Skeletal muscle tissue (tissue), 4 donors: ENCODE data around the gene UBQLN1. TPM values are rescaled to one million over a fixed set of nuclear protein-coding genes. Genes with fewer than 3 reads are reported as not detected.

Source experiments
- H3K27ac ChIP-seq: one replicate; pipeline ENCODE4 v1.7.0; 2013; ENCODE audit warnings: mild to moderate bottlenecking, low read depth, low read length, inconsistent platforms
- H3K27me3 ChIP-seq, 3 donors: one replicate each; pipeline ENCODE4 v1.7.0; 2013; ENCODE audit warnings: low read length in 3 of 3; ENCODE audit not compliant: control insufficient read depth in 3 of 3, insufficient read depth in 3 of 3
- H3K36me3 ChIP-seq, 3 donors: one replicate each; pipeline ENCODE4 v1.7.0; 2013; ENCODE audit warnings: low read length in 3 of 3; ENCODE audit not compliant: control insufficient read depth in 3 of 3, insufficient read depth in 3 of 3
- H3K4me1 ChIP-seq, 3 donors: one replicate each; pipeline ENCODE4 v1.7.0; 2013; ENCODE audit warnings: low read length in 3 of 3, mild to moderate bottlenecking in 3 of 3; ENCODE audit not compliant: control insufficient read depth in 3 of 3, insufficient read depth in 3 of 3
- H3K4me3 ChIP-seq, 3 donors: one replicate each; pipeline ENCODE4 v1.7.0; 2013; ENCODE audit warnings: low read length in 3 of 3
- H3K9ac ChIP-seq, 3 donors: one replicate each; pipeline ENCODE4 v1.7.0; 2013; ENCODE audit warnings: low read length in 3 of 3, mild to moderate bottlenecking in 3 of 3, moderate library complexity in 2 of 3, low read depth in 1 of 3
- H3K9me3 ChIP-seq, 3 donors: one replicate each; pipeline ENCODE4 v1.7.0; 2013; ENCODE audit warnings: low read length in 3 of 3; ENCODE audit not compliant: control insufficient read depth in 3 of 3
- total RNA-seq: library from RNA; depleted of rRNA; stranded (reverse); fragments of >200 nt; gene quantifications from one replicate; pipeline ENCODE4 v1.2.3, GENCODE V29; 2014
- donor health status: Osteomylitis.

Gene UBQLN1
- total RNA-seq, 1 donor from 2014 or later: 92.4 TPM

DNA sequence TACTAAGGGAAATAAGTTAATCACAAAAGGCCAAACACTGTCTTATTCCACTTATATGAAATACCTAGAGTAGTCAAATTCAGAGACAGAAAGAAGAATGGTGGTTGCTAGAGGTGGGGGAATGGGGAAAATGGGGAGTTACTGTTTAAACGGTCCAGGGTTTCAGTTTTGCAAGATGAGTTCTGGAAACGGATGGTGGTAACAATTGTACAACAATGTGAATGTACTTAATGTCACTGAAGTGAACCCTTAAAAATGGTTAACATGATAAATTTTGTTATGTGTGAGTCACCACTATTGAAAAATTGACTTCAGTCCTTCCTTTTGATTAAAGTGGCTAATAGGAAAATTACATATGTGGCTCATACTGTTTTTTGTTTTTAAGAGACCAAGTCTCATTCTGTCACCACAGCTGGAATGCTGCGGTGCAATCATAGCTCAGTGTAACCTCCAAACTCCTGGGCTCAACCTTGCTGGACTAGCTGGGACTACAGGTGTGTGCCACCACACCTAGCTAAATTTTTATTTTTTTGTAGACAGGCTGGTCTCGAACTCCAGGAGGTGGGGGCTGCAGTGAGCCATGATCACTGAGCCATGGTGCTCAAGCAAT is 8.7 kb downstream of the UBQLN1 start:
- Histone ChIP-seq H3K9ac (no peak overlapping the region), H3K27ac (no peak overlapping the region), H3K4me3 (no peak overlapping the region), H3K4me1 (peaks cover 11 to 26% (median 17%) of the 10 kb centered on the region in 3 donors), H3K9me3 (no peaks in the 10 kb centered on the region), H3K27me3 (no peaks in the 10 kb centered on the region), H3K36me3 (no peaks in the 10 kb centered on the region)

- no peaks in the 10 kb centered on the region for H3K9me3 ChIP-seq
- H3K27ac ChIP-seq: no peak overlapping the region
- no peak overlapping the region for H3K9ac ChIP-seq
- H3K4me1 ChIP-seq: peaks cover 7 to 11% (median 9%) of the 10 kb centered on the region in 3 donors
- H3K4me3 ChIP-seq: no peak overlapping the region
- no peaks in the 10 kb centered on the region for H3K36me3 ChIP-seq
- no peaks in the 10 kb centered on the region for H3K27me3 ChIP-seq
These were observed 16.3 kb downstream of the UBQLN1 start for GRCh38 chr9:83691492-83691891.

GRCh38 chr9:83688921-83689320 is 18.8 kb downstream of the UBQLN1 start:
- H3K4me1 ChIP-seq: peaks cover 7 to 14% (median 11%) of the 10 kb centered on the region in 3 donors

DNA sequence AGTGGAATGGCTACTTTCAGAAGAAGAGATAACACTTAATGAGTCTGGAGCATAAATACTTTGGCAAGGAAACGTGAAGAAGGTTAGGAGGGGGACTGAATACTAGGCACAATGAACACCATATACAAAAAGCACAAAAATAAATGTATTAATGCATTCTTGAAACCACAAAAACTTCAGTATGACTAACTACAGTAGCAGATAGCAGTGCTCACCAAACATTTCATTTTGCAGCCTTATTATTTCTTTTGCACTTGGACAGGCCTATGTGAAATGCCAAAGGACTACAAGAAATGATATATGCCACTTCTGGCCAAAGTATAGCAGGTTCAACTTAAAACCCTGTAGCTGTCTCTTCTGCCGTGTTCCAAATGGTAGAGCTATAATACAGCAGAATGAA is 26.3 kb downstream of the UBQLN1 start:
- Histone ChIP-seq H3K27me3 (no peaks in the 10 kb centered on the region), H3K36me3 (peaks cover 14 to 35% (median 19%) of the 10 kb centered on the region in 3 donors), H3K9me3 (no peaks in the 10 kb centered on the region), H3K9ac (no peak overlapping the region), H3K4me3 (no peak overlapping the region), H3K27ac (no peak overlapping the region), H3K4me1 (peaks cover 0 to 5% (median 0%) of the 10 kb centered on the region in 3 donors)

More at GRCh38 chr9:83688921-83689320, 18.8 kb downstream of the UBQLN1 start:
- H3K9ac ChIP-seq: no peak overlapping the region
- H3K27ac ChIP-seq: no peak overlapping the region
- no peaks in the 10 kb centered on the region for H3K9me3 ChIP-seq
- H3K4me3 ChIP-seq: no peak overlapping the region
- H3K36me3 ChIP-seq: no peaks in the 10 kb centered on the region
- no peaks in the 10 kb centered on the region for H3K27me3 ChIP-seq

- peaks cover 14 to 44% (median 26%) of the 10 kb centered on the region in 3 donors for H3K36me3 ChIP-seq
- no peak overlapping the region for H3K27ac ChIP-seq
- peaks cover 0 to 3% (median 0%) of the 10 kb centered on the region in 3 donors for H3K4me1 ChIP-seq
- H3K4me3 ChIP-seq: no peak overlapping the region
- H3K9me3 ChIP-seq: no peaks in the 10 kb centered on the region
- no peaks in the 10 kb centered on the region for H3K27me3 ChIP-seq
- H3K9ac ChIP-seq: no peak overlapping the region
These were observed 27.5 kb downstream of the UBQLN1 start for GRCh38 chr9:83680233-83680632.

DNA sequence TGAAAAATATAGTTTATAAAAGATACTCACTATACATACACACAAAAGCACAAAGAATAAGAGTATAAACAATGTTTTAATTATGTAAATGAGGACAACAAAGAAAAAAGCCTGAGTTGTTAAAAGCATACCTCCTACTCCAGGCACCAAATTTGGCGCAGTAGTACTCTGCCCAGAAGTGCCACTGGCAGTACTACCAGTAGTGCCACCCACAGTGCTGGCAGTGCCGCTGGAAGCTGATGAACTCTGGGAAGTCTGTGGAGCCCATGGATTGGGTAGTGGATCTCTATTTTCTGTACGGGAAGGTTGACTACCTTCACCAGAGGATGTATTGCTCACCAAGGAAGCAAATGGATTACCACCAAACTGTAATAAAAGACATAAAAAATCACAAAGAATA is 30.2 kb downstream of the UBQLN1 start:
- Histone ChIP-seq H3K27ac (no peak overlapping the region), H3K36me3 (peaks cover 17 to 56% (median 33%) of the 10 kb centered on the region in 3 donors), H3K4me1 (no peaks in the 10 kb centered on the region), H3K27me3 (no peaks in the 10 kb centered on the region), H3K9ac (no peak overlapping the region), H3K9me3 (no peaks in the 10 kb centered on the region), H3K4me3 (no peak overlapping the region)

DNA sequence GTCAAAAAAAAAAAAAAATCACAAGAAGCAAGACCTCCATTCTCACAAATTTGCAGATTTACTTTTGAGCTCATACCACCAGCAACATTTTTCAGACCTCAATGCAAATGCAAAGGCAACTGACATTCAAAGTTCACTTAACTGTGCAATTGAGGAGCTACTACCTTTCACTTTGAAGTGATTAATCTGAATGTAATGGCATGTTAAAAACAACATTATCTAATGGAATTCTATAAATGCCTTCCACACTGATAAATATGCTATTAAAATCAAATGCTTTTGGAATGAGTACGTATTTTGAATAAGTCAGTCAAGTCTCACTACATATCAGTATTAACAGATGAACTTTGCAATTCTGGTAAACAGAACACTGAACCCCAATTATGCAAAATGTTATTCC is 32.3 kb downstream of the UBQLN1 start:
- Histone ChIP-seq H3K27ac (no peak overlapping the region), H3K36me3 (peaks cover 13 to 54% (median 31%) of the 10 kb centered on the region in 3 donors), H3K9me3 (no peaks in the 10 kb centered on the region), H3K9ac (no peak overlapping the region), H3K27me3 (no peaks in the 10 kb centered on the region), H3K4me1 (no peaks in the 10 kb centered on the region), H3K4me3 (no peak overlapping the region)

- H3K9ac ChIP-seq: no peak overlapping the region
- H3K36me3 ChIP-seq: peaks cover 3 to 42% (median 16%) of the 10 kb centered on the region in 3 donors
- no peak overlapping the region for H3K4me3 ChIP-seq
- no peaks in the 10 kb centered on the region for H3K4me1 ChIP-seq
- no peaks in the 10 kb centered on the region for H3K27me3 ChIP-seq
- no peaks in the 10 kb centered on the region for H3K9me3 ChIP-seq
- H3K27ac ChIP-seq: no peak overlapping the region
These were observed 36.3 kb downstream of the UBQLN1 start for GRCh38 chr9:83671451-83671850.

GRCh38 chr9:83670381-83670780 is 37.4 kb downstream of the UBQLN1 start:
- Histone ChIP-seq H3K27ac (no peak overlapping the region), H3K4me1 (no peaks in the 10 kb centered on the region), H3K9me3 (no peaks in the 10 kb centered on the region), H3K9ac (no peak overlapping the region), H3K4me3 (no peak overlapping the region), H3K27me3 (no peaks in the 10 kb centered on the region), H3K36me3 (peaks cover 3 to 34% (median 14%) of the 10 kb centered on the region in 3 donors)

DNA sequence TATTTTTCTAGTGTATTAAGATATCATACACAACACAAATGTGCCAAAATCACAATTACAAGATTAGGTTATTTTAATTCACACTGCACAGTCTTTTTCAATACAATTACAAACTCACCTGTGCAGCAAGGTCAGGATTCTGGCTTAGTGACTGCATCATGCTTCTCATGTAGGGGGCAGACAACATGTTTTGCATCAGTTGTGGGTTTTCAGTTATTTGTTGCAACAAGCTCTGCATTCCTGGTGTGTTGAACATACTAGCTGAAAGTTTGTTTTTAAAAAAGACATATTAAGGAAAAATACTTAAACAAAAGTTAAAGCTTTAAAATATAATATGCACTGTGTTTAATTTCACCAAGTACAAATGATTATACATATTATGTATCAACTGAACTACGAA is 38.7 kb downstream of the UBQLN1 start:
- Histone ChIP-seq H3K27me3 (no peaks in the 10 kb centered on the region), H3K4me1 (no peaks in the 10 kb centered on the region), H3K9me3 (no peaks in the 10 kb centered on the region), H3K4me3 (no peak overlapping the region), H3K27ac (no peak overlapping the region), H3K9ac (no peak overlapping the region), H3K36me3 (peaks cover 3 to 32% (median 17%) of the 10 kb centered on the region in 3 donors)
